Naive B cell (primary cell): Measurements from ENCODE around the gene WLS. TPM values are rescaled to one million over a fixed set of nuclear protein-coding genes. Genes with fewer than 3 reads are reported as not detected.

Experiments used
- ATAC-seq, 2 donors: fragments of 150-1000 bp; cut with Tn5 transposase; 2 replicates each; pipeline ENCODE4 v1.10.0; 2021; ENCODE audit warnings: low read depth in 2 of 2, mild to moderate bottlenecking in 2 of 2, moderate library complexity in 2 of 2
- DNase-seq: peaks from one replicate; pipeline ENCODE4 v3.0.0; 2022
- H3K27ac Mint-ChIP-seq, 6 donors: one replicate each; pipeline ENCODE4 v1.8.0; 2020 to 2022; ENCODE audit warnings: mild to moderate bottlenecking in 6 of 6, mixed read lengths in 6 of 6, moderate library complexity in 5 of 6, inconsistent platforms in 2 of 6
- H3K27me3 Mint-ChIP-seq, 3 donors: one replicate each; pipeline ENCODE4 v1.8.0; 2021 to 2022; ENCODE audit warnings: mixed read lengths in 3 of 3, mild to moderate bottlenecking in 1 of 3
- H3K36me3 Mint-ChIP-seq, 2 donors: one replicate each; pipeline ENCODE4 v1.8.0; 2020 to 2022; ENCODE audit warnings: mixed read lengths in 2 of 2, inconsistent platforms in 1 of 2, mild to moderate bottlenecking in 1 of 2
- H3K4me1 Mint-ChIP-seq, 3 donors: one replicate each; pipeline ENCODE4 v1.8.0; 2020 to 2022; ENCODE audit warnings: mixed read lengths in 3 of 3, inconsistent platforms in 1 of 3, mild to moderate bottlenecking in 1 of 3, moderate library complexity in 1 of 3
- H3K4me3 Mint-ChIP-seq, 8 donors: one replicate each; pipeline ENCODE4 v1.8.0; 2020 to 2022; ENCODE audit warnings: mild to moderate bottlenecking in 8 of 8, mixed read lengths in 8 of 8, moderate library complexity in 8 of 8, inconsistent platforms in 2 of 8
- H3K9me3 Mint-ChIP-seq, 7 donors: one replicate each; pipeline ENCODE4 v1.8.0; 2020 to 2022; ENCODE audit warnings: mixed read lengths in 7 of 7, mild to moderate bottlenecking in 5 of 7, inconsistent platforms in 2 of 7, moderate library complexity in 1 of 7
- polyA plus RNA-seq, 6 donors: library from polyadenylated mRNA; unstranded; fragments of 300-500 nt; fragmentation: Illumina TruSeq; gene quantifications; one replicate each; pipeline ENCODE4 v1.2.3, GENCODE V29; 2021; ENCODE audit warnings: low read depth in 6 of 6

The WLS gene
- polyA plus RNA-seq, 6 donors from 2014 or later, result 0.78 TPM; not detected in 5

GRCh38 chr1:68100571-68100970 is 131.8 kb downstream of the WLS start:
- Mint-ChIP-seq H3K27ac (no peak overlapping the region), H3K4me1 (no peaks in the 10 kb centered on the region), H3K9me3 (no peaks in the 10 kb centered on the region), H3K4me3 (no peak overlapping the region), H3K27me3 (peaks cover 19 to 50% (median 38%) of the 10 kb centered on the region in 3 donors), H3K36me3 (no peaks in the 10 kb centered on the region)
- ATAC-seq, result no peak
- DNase-seq, result no peak

GRCh38 chr1:68093737-68094136 is 138.6 kb downstream of the WLS start:
- H3K27me3 Mint-ChIP-seq, result peaks cover 6 to 21% (median 14%) of the 10 kb centered on the region in 3 donors
- no peak for DNase-seq
- H3K27ac Mint-ChIP-seq, result no peak overlapping the region
- peaks cover 0 to 5% (median 1%) of the 10 kb centered on the region in 7 donors for H3K9me3 Mint-ChIP-seq
- no peak overlapping the region for H3K4me3 Mint-ChIP-seq
- H3K4me1 Mint-ChIP-seq, result no peaks in the 10 kb centered on the region
- no peaks in the 10 kb centered on the region for H3K36me3 Mint-ChIP-seq
- no peak for ATAC-seq

GRCh38 chr1:68087184-68087583 is 145.1 kb downstream of the WLS start:
- Mint-ChIP-seq H3K9me3 (peaks cover 0 to 11% (median 3%) of the 10 kb centered on the region in 7 donors), H3K27ac (no peak overlapping the region), H3K36me3 (no peaks in the 10 kb centered on the region), H3K27me3 (peaks cover 0 to 15% (median 13%) of the 10 kb centered on the region in 3 donors), H3K4me1 (no peaks in the 10 kb centered on the region), H3K4me3 (no peak overlapping the region)
- no peak for DNase-seq
- no peak for ATAC-seq

GRCh38 chr1:68085752-68086151 is 146.6 kb downstream of the WLS start:
- Mint-ChIP-seq H3K9me3 (peaks cover 0 to 9% (median 5%) of the 10 kb centered on the region in 7 donors), H3K36me3 (no peaks in the 10 kb centered on the region), H3K27me3 (peaks cover 5 to 13% (median 13%) of the 10 kb centered on the region in 3 donors), H3K4me1 (no peaks in the 10 kb centered on the region), H3K27ac (peak overlapping the region in 1 of 6 donors; percentile 4), H3K4me3 (no peak overlapping the region)
- no peak for ATAC-seq
- no peak for DNase-seq

GRCh38 chr1:68083686-68084085 is 148.6 kb downstream of the WLS start:
- peaks cover 0 to 9% (median 5%) of the 10 kb centered on the region in 7 donors for H3K9me3 Mint-ChIP-seq
- H3K27ac Mint-ChIP-seq, result no peak overlapping the region
- DNase-seq, result no peak
- H3K36me3 Mint-ChIP-seq, result no peaks in the 10 kb centered on the region
- no peak for ATAC-seq
- H3K4me3 Mint-ChIP-seq, result no peak overlapping the region
- H3K4me1 Mint-ChIP-seq, result no peaks in the 10 kb centered on the region
- peaks cover 10 to 21% (median 20%) of the 10 kb centered on the region in 3 donors for H3K27me3 Mint-ChIP-seq

- ATAC-seq (no peak), DNase-seq (no peak)
- Mint-ChIP-seq H3K27ac (no peak overlapping the region), H3K9me3 (peaks cover 0 to 9% (median 5%) of the 10 kb centered on the region in 7 donors), H3K27me3 (peaks cover 10 to 23% (median 23%) of the 10 kb centered on the region in 3 donors), H3K4me1 (no peaks in the 10 kb centered on the region), H3K36me3 (no peaks in the 10 kb centered on the region), H3K4me3 (no peak overlapping the region)
Observed at GRCh38 chr1:68081775-68082283, 150.5 kb downstream of the WLS start.

GRCh38 chr1:68078647-68079046 is 153.7 kb downstream of the WLS start:
- peaks cover 1 to 13% (median 6%) of the 10 kb centered on the region in 7 donors for H3K9me3 Mint-ChIP-seq
- no peak for ATAC-seq
- DNase-seq, result no peak
- H3K27me3 Mint-ChIP-seq, result peaks cover 14 to 36% (median 30%) of the 10 kb centered on the region in 3 donors
- no peak overlapping the region for H3K27ac Mint-ChIP-seq
- no peaks in the 10 kb centered on the region for H3K36me3 Mint-ChIP-seq
- H3K4me3 Mint-ChIP-seq, result no peak overlapping the region
- no peaks in the 10 kb centered on the region for H3K4me1 Mint-ChIP-seq

Other genes starting within 250 kb of the WLS start
- not detected for gene DIRAS3, start 181.9 kb downstream of the WLS start, polyA plus RNA-seq
- gene RPE65, start 217.4 kb upstream of the WLS start, polyA plus RNA-seq, result not detected